ENCODE measurements around the gene UCHL1.
"Not testable (repeated sequence)": the region's sequence is repeated elsewhere in the genome, so short reads cannot be mapped to it uniquely, and the experiment has no call there.

- not testable (repeated sequence) for TF ChIP-seq POLR2A, CTCF (IDR thresholded peaks at IDR 0.05)
Observed at GRCh38 chr4:41275931-41276330, 19.2 kb downstream of the UCHL1 start.

Measured in Peyer's patch (tissue), 4 donors.